Ascending aorta (tissue), 2 donors: ENCODE measurements around the gene GLTP. TPM values are rescaled to one million over a fixed set of nuclear protein-coding genes. Genes with fewer than 3 reads are reported as not detected.

Source experiments
- DNase-seq, 2 donors: peaks; one replicate each; pipeline ENCODE4 v3.0.0-alpha.2; 2019; ENCODE audit warnings: low spot score in 2 of 2
- H3K27ac ChIP-seq, 2 donors: fragments of 200-600 bp; sonication (generic); one replicate each; pipeline ENCODE4 v1.5.1; 2016 to 2017; ENCODE audit warnings: mild to moderate bottlenecking in 1 of 2
- H3K27me3 ChIP-seq: fragments of 200-600 bp; sonication (generic); one replicate; pipeline ENCODE4 v1.5.1; 2017
- H3K36me3 ChIP-seq, 2 donors: fragments of 200-600 bp; sonication (generic); one replicate each; pipeline ENCODE4 v1.5.1; 2016
- H3K4me1 ChIP-seq, 2 donors: fragments of 200-600 bp; sonication (generic); one replicate each; pipeline ENCODE4 v1.5.1; 2016 to 2017; ENCODE audit warnings: mild to moderate bottlenecking in 1 of 2
- H3K4me3 ChIP-seq, 2 donors: fragments of 200-600 bp; sonication (generic); one replicate each; pipeline ENCODE4 v1.5.1; 2016 to 2017; ENCODE audit warnings: mild to moderate bottlenecking in 1 of 2
- H3K9me3 ChIP-seq, 2 donors: fragments of 200-600 bp; sonication (generic); one replicate each; pipeline ENCODE4 v1.5.1; 2016
- intact Hi-C: fragments of 100-400 bp; cut with DNase I; formaldehyde crosslinking; loops from one replicate; pipeline ENCODE4 v1.15.1; 2023
- total RNA-seq: library from RNA; depleted of rRNA; stranded (reverse); fragments of >200 nt; gene quantifications from one replicate; pipeline ENCODE4 v1.1.0, GENCODE V29; 2016
- TF ChIP-seq, protein P1 (sequence below), 3 experiments: fragments of 200-600 bp in 2 of 3; fragments of 450-650 bp in 1 of 3; sonication (generic) in 2 of 3; IDR thresholded peaks; one replicate each; pipeline ENCODE4 v1.5.1; 2016 to 2019; ENCODE audit warnings: antibody characterized with exemption in 3 of 3, mild to moderate bottlenecking in 1 of 3, moderate library complexity in 1 of 3

The GLTP gene
- total RNA-seq, 1 donor from 2014 or later = 105 TPM

DNA sequence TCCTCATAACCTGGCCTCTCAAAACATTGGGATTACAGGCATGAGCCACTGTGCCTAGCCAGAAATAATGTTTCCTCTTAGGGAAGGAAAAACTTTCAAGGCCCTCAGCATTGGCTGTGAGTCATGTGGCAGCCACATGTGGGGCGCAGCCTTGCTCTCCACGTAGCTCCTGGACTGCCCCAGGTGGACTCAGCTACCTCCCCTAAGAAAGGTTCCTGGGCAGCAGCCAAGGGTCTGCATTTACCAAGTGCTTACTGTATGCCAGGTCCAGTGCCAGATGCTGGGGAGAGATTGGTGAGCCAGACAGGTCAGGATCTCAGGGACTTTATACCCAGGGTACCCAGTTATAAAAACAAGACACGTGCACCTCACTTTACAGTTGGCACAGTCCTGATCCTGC is 43.4 kb downstream of the GLTP start:
- Histone ChIP-seq H3K4me1 (no peaks in the 10 kb centered on the region), H3K4me3 (no peak overlapping the region), H3K27me3 (peaks cover 4% of the 10 kb centered on the region), H3K9me3 (no peaks in the 10 kb centered on the region), H3K36me3 (no peaks in the 10 kb centered on the region), H3K27ac (no peak overlapping the region)
- no peak for DNase-seq
- TF ChIP-seq, protein P1, sequence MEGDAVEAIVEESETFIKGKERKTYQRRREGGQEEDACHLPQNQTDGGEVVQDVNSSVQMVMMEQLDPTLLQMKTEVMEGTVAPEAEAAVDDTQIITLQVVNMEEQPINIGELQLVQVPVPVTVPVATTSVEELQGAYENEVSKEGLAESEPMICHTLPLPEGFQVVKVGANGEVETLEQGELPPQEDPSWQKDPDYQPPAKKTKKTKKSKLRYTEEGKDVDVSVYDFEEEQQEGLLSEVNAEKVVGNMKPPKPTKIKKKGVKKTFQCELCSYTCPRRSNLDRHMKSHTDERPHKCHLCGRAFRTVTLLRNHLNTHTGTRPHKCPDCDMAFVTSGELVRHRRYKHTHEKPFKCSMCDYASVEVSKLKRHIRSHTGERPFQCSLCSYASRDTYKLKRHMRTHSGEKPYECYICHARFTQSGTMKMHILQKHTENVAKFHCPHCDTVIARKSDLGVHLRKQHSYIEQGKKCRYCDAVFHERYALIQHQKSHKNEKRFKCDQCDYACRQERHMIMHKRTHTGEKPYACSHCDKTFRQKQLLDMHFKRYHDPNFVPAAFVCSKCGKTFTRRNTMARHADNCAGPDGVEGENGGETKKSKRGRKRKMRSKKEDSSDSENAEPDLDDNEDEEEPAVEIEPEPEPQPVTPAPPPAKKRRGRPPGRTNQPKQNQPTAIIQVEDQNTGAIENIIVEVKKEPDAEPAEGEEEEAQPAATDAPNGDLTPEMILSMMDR (IDR thresholded peaks at IDR 0.05) = no peak
- intact Hi-C loops = no loop called here

DNA sequence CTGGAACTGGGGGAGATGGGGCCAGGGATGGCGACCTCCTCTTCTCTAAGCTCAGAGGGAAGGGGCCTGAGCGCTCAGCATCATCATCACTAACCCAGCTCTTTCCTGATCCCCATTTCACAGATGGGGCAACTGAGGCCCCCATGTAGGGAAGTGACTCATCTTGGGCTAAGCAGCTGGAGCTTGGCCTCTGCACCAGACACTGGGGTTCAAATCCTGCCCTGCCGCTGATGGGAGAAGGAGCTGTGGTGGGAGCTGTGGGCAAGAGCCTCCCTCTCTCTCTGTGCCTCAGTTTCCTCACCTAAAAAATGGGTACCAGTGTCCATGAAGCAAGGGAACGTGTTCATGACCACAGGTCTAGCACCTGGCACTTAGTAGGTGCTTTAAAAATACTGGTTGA is 44.5 kb downstream of the GLTP start:
- H3K27ac ChIP-seq = no peak overlapping the region
- TF ChIP-seq, protein P1 (IDR thresholded peaks at IDR 0.05) = no peak
- H3K27me3 ChIP-seq = peaks cover 4% of the 10 kb centered on the region
- DNase-seq = no peak
- no peaks in the 10 kb centered on the region for H3K9me3 ChIP-seq
- no peaks in the 10 kb centered on the region for H3K4me1 ChIP-seq
- intact Hi-C loops = no loop called here
- no peaks in the 10 kb centered on the region for H3K36me3 ChIP-seq
- H3K4me3 ChIP-seq = no peak overlapping the region

GRCh38 chr12:109833307-109834189 is 46.8 kb downstream of the GLTP start, which contains the start of gene TRPV4:
Gene TRPV4, minus strand, starts transcription at chr12:109833398. Its CDS starts 18,602 bp downstream, at chr12:109814796.
- intact Hi-C loops = no loop called here
- H3K4me3 ChIP-seq = peak within 1 kb of the TSS; percentile 46 to 68
- no peak within 1 kb of the TSS for H3K27ac ChIP-seq
- TF ChIP-seq, protein P1 (IDR thresholded peaks at IDR 0.05) = no peak
- no peaks in the 10 kb centered on the region for H3K36me3 ChIP-seq
- H3K9me3 ChIP-seq = no peaks in the 10 kb centered on the region
- peaks cover 4% of the 10 kb centered on the region for H3K27me3 ChIP-seq
- H3K4me1 ChIP-seq = no peaks in the 10 kb centered on the region
- no peak for DNase-seq

DNA sequence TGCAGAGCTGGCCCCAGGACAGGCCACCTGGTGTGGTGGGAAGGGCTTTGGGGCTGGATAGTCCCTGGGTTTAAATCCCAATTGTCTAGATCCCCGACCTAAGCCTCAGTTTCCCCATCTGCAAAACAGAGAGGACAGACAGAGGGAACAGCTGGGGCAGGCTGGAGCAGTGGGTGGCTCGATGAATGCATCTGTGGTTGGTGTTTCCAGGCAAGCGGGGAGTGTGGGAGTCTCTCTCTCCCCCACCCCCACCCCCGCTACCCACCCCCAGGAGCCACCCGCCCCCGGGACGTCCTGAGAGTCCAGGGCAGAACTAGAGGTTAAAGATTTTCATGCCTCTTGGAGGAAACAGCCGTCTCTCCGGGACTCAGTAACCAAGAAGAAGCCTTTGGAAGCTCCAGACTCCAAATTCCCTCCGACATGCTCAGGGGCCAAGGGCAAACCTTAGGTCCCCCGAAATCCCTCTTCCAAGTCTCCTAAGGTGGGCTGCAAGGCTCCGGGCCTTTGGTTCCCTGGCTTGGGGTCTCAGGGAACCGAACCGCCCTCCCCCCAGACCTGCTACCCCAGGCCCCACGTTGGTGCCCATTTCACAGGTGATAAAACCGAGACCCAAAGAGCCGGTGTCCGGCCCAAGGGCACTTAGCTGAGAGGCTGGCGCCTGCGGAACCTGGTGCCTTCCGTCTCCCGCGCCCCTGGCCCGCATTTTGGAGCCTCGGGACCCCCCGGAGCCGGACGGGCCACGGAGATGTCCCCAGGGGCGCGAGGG is 47.6 kb downstream of the GLTP start:
- Histone ChIP-seq H3K27me3 (peaks cover 4% of the 10 kb centered on the region), H3K27ac (no peak overlapping the region), H3K4me1 (no peaks in the 10 kb centered on the region), H3K9me3 (no peaks in the 10 kb centered on the region), H3K4me3 (peak overlapping the region; percentile 46 to 68), H3K36me3 (no peaks in the 10 kb centered on the region)
- no peak for DNase-seq
- TF ChIP-seq, protein P1 (IDR thresholded peaks at IDR 0.05) = no peak
- intact Hi-C loops = no loop called here

- no peak overlapping the region for H3K27ac ChIP-seq
- TF ChIP-seq, protein P1 (IDR thresholded peaks at IDR 0.05) = no peak
These were observed 48.4 kb downstream of the GLTP start for GRCh38 chr12:109831929-109832328.

More at GRCh38 chr12:109831929-109832328, 48.4 kb downstream of the GLTP start:
- H3K27me3 ChIP-seq = peaks cover 4% of the 10 kb centered on the region
- H3K4me1 ChIP-seq = no peaks in the 10 kb centered on the region
- H3K4me3 ChIP-seq = no peak overlapping the region
- intact Hi-C loops = no loop called here
- DNase-seq = no peak
- H3K36me3 ChIP-seq = no peaks in the 10 kb centered on the region
- H3K9me3 ChIP-seq = no peaks in the 10 kb centered on the region
